Skeletal muscle satellite cell (primary cell): ENCODE data around the gene KRTAP10-9.
"Not testable (repeated sequence)": the region's sequence is repeated elsewhere in the genome, so short reads cannot be mapped to it uniquely, and the experiment has no call there.

ENCODE experiments used
- H3K27me3 ChIP-seq: 2 replicates; pipeline ENCODE4 v1.7.0; 2013; ENCODE audit warnings: low read length; ENCODE audit not compliant: control insufficient read depth, insufficient read depth
- H3K36me3 ChIP-seq: 2 replicates; pipeline ENCODE4 v1.7.0; 2013; ENCODE audit warnings: mild to moderate bottlenecking, control low read depth, low read length; ENCODE audit not compliant: insufficient read depth
- H3K4me1 ChIP-seq: 2 replicates; pipeline ENCODE4 v1.7.0; 2013; ENCODE audit warnings: low read length; ENCODE audit not compliant: control insufficient read depth, insufficient read depth
- H3K4me2 ChIP-seq: 2 replicates; pipeline ENCODE4 v1.7.0; 2013; ENCODE audit warnings: mild to moderate bottlenecking, low read length
- H3K4me3 ChIP-seq: 2 replicates; pipeline ENCODE4 v1.7.0; 2013; ENCODE audit warnings: low read length
- H3K9ac ChIP-seq: 2 replicates; pipeline ENCODE4 v1.7.0; 2013; ENCODE audit warnings: mild to moderate bottlenecking, low read depth, low read length, moderate library complexity
- H3K9me3 ChIP-seq: replicated peaks from 2 replicates; pipeline ENCODE4 v1.7.0; 2013; ENCODE audit warnings: mild to moderate bottlenecking, control low read depth, low read length

Gene KRTAP10-9

GRCh38 chr21:44589586-44590305 lies 37.1 kb upstream of the KRTAP10-9 start:
- Histone ChIP-seq H3K27me3 (peaks cover 54% of the 10 kb centered on the region), H3K4me1 (peaks cover 5% of the 10 kb centered on the region), H3K9me3 (no peaks in the 10 kb centered on the region)

GRCh38 chr21:44590311-44590721 lies 36.6 kb upstream of the KRTAP10-9 start:
- H3K27me3 ChIP-seq, result peaks cover 54% of the 10 kb centered on the region
- no peak overlapping the region for H3K4me2 ChIP-seq

More at GRCh38 chr21:44589586-44590305, 37.1 kb upstream of the KRTAP10-9 start:
- Histone ChIP-seq H3K36me3 (no peaks in the 10 kb centered on the region), H3K4me2 (no peak overlapping the region), H3K4me3 (no peak overlapping the region), H3K9ac (no peak overlapping the region)

GRCh38 chr21:44590897-44591800 lies 35.7 kb upstream of the KRTAP10-9 start:
- H3K9ac ChIP-seq, H3K4me1 ChIP-seq, H3K4me2 ChIP-seq, H3K36me3 ChIP-seq, H3K4me3 ChIP-seq, H3K9me3 ChIP-seq: not testable (repeated sequence)
- H3K27me3 ChIP-seq, result peaks cover 54% of the 10 kb centered on the region

More at GRCh38 chr21:44590311-44590721, 36.6 kb upstream of the KRTAP10-9 start:
- no peak overlapping the region for H3K9ac ChIP-seq
- H3K4me3 ChIP-seq, result no peak overlapping the region
- H3K4me1 ChIP-seq, result peaks cover 5% of the 10 kb centered on the region
- no peaks in the 10 kb centered on the region for H3K9me3 ChIP-seq
- no peaks in the 10 kb centered on the region for H3K36me3 ChIP-seq

- H3K36me3 ChIP-seq, H3K9me3 ChIP-seq, H3K4me1 ChIP-seq, H3K4me2 ChIP-seq, H3K4me3 ChIP-seq, H3K9ac ChIP-seq: not testable (repeated sequence)
- peaks cover 60% of the 10 kb centered on the region for H3K27me3 ChIP-seq
Measured at GRCh38 chr21:44591801-44592130, 35.1 kb upstream of the KRTAP10-9 start.

- Histone ChIP-seq H3K4me2 (peak within 1 kb of the TSS; percentile 32), H3K4me3 (no peak within 1 kb of the TSS), H3K9ac (no peak within 1 kb of the TSS), H3K4me1 (peaks cover 5% of the 10 kb centered on the region), H3K36me3 (no peaks in the 10 kb centered on the region), H3K9me3 (no peaks in the 10 kb centered on the region), H3K27me3 (peaks cover 61% of the 10 kb centered on the region)
Measured at GRCh38 chr21:44592446-44593311, 34.2 kb upstream of the KRTAP10-9 start, which contains the start of gene KRTAP10-6. TSS of gene KRTAP10-6 (minus strand) at chr21:44592505. CDS start at chr21:44592484, 21 bp downstream.

GRCh38 chr21:44593598-44594405 lies 33.1 kb upstream of the KRTAP10-9 start:
- Histone ChIP-seq H3K4me2 (peak overlapping the region; percentile 32), H3K27me3 (peaks cover 70% of the 10 kb centered on the region), H3K9me3 (no peaks in the 10 kb centered on the region), H3K36me3 (no peaks in the 10 kb centered on the region), H3K9ac (no peak overlapping the region), H3K4me1 (peaks cover 5% of the 10 kb centered on the region), H3K4me3 (no peak overlapping the region)

GRCh38 chr21:44594406-44594916 lies 32.4 kb upstream of the KRTAP10-9 start:
- Histone ChIP-seq H3K9me3 (no peaks in the 10 kb centered on the region), H3K9ac (no peak overlapping the region), H3K27me3 (peaks cover 73% of the 10 kb centered on the region), H3K4me1 (peaks cover 5% of the 10 kb centered on the region), H3K36me3 (no peaks in the 10 kb centered on the region), H3K4me3 (no peak overlapping the region), H3K4me2 (no peak overlapping the region)

- Histone ChIP-seq H3K27me3 (peaks cover 76% of the 10 kb centered on the region), H3K4me1 (peaks cover 5% of the 10 kb centered on the region), H3K4me2 (no peak overlapping the region), H3K9me3 (no peaks in the 10 kb centered on the region), H3K4me3 (no peak overlapping the region), H3K9ac (no peak overlapping the region), H3K36me3 (no peaks in the 10 kb centered on the region)
Measured at GRCh38 chr21:44595524-44595923, 31.4 kb upstream of the KRTAP10-9 start.

GRCh38 chr21:44596068-44596725 lies 30.7 kb upstream of the KRTAP10-9 start:
- Histone ChIP-seq H3K9ac (no peak overlapping the region), H3K4me3 (no peak overlapping the region), H3K9me3 (no peaks in the 10 kb centered on the region), H3K4me2 (no peak overlapping the region), H3K4me1 (peaks cover 5% of the 10 kb centered on the region), H3K36me3 (no peaks in the 10 kb centered on the region), H3K27me3 (peaks cover 78% of the 10 kb centered on the region)

- peaks cover 75% of the 10 kb centered on the region for H3K27me3 ChIP-seq
- H3K36me3 ChIP-seq, result no peaks in the 10 kb centered on the region
- no peaks in the 10 kb centered on the region for H3K9me3 ChIP-seq
- no peak overlapping the region for H3K4me3 ChIP-seq
- no peak overlapping the region for H3K9ac ChIP-seq
- H3K4me1 ChIP-seq, result peaks cover 5% of the 10 kb centered on the region
- no peak overlapping the region for H3K4me2 ChIP-seq
Measured at GRCh38 chr21:44598061-44598460, 28.8 kb upstream of the KRTAP10-9 start.
